ENCODE measurements around the gene NELFA.
A peak's percentile ranks its signal among the peaks of the same experiment; 100 is the strongest.

Gene NELFA

GRCh38 chr4:2008921-2009650, at the start of gene NELFA:
TSS of gene NELFA (minus strand) at chr4:2008974. CDS start at chr4:2008959, 15 bp downstream.
- DNase-seq (ENCODE audit: low spot score), result peak; percentile 93

- no peak for DNase-seq (ENCODE audit: low spot score)
These were observed 48.8 kb upstream of the NELFA start for GRCh38 chr4:2057382-2058065.

GRCh38 chr4:2054217-2054616, 45.4 kb upstream of the NELFA start:
- no peak for DNase-seq (ENCODE audit: low spot score)

GRCh38 chr4:2051086-2051485, 42.3 kb upstream of the NELFA start:
- DNase-seq (ENCODE audit: low spot score), result no peak

DNA sequence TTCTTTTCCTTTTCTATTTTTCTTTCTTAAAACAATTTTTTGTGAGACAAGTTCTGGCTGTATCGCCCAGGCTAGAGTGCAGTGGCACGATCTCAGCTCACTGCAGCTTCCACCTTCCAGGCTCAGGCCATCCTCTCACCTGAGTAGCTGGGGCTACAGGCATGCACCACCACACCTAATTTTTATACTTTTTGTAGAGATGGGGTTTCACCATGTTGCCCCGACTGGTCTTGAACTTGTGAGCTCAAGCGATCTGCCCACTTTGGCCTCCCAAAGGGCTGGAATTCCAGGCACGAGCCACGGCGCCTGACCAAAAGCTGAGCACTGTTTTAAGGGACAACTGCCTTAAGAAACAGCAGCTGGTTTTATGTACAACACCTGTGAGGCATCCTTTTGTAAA, 41.0 kb upstream of the NELFA start:
- DNase-seq (ENCODE audit: low spot score), result no peak

- DNase-seq (ENCODE audit: low spot score), result no peak
These were observed 40.6 kb upstream of the NELFA start for GRCh38 chr4:2049381-2049780.

- no peak for DNase-seq (ENCODE audit: low spot score)
These were observed 40.1 kb upstream of the NELFA start for GRCh38 chr4:2048831-2049230.

DNA sequence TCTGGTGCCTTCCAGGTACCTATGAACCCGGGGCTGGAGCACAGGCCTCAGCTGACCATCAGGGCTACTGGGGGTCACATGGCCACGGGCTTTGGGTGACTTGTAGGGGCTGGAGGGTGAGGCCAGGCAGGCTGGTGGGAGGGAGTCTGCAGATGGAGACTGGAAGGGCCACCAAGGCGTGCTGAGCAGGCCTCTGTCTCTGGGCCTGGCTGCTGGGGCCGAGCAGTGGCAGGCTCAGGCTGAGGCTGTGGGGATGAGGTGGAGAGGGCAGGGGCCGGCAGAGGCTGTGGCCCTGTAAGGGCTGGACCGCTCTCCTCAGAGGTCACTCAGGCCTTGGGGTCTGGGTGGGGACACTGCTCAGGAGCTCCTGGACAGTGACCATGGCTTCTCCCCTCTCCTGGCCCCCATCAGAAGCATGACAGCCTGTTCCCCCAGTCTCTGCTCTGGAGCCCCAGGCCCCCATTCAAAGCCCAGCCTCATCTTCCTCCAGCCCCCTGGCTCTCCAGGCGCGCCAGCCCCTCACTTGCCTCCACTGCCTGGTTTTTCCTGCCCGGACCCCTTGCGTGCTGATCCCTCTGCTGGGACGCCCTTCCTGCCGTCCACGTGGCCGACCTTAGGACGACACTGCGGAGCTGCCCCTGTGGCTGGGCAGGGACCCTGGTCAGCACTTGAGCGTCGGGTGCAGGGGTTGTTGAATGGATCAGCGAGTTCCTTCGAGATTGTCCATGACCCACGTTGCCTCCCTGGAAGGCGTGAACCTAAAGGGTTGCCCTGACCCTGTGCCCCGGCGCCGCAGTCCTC, 39.2 kb upstream of the NELFA start:
- DNase-seq (ENCODE audit: low spot score), result no peak

DNA sequence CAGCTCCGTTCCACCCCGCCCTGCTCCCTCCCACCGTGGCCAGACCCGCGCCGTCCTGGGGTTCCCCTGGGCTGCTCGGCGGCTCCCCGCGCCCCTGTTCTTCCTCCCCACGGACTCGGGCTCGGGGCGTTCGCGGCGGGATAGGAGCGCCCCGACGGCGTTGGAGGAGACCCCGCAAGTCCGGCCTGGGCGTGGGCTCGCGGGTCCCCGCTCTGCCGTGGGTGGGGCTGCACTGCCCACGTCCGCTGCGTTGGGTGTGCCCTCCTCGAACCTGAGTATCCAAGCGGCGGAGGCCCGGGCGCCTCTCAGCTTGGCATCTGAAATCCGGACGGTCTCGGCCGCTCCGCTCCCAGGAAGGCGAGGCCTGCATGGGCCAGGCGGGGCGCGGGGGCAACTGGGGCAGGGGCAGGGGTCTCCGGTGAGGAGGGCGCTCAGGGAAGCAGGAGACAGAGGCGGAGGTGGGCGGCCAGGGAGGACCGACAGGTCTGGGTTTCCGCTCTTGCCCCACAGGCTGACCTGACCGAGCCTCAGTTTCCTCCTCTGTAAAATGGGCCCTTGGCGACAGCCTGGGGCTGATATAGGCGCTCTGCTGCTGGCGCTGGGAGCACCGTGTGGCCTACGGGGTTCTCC, 38.4 kb upstream of the NELFA start:
- no peak for DNase-seq (ENCODE audit: low spot score)

- DNase-seq (ENCODE audit: low spot score), result no peak
These were observed 37.5 kb upstream of the NELFA start for GRCh38 chr4:2046031-2046961.

DNA sequence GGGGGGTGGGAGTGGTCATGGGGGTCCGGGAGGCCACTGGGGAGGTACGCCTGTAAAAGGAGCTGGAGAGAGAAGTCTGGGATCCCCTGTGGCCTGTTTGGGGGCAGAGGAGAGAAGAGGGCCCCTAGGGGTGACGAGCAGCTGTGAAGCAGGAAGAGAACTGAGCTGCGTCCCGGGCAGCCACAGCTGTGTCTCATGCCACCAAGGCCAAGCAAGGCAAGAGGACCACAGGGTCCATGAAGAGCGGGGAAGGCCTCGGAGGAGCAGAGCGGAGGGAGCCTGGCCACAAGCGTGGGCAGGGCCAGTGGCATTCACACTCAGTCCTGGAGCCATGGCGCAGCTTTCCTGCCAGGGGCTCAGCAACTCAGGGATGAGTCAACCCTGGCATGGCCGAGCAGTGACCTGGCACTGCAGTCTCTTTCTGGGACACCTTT, 36.8 kb upstream of the NELFA start:
- no peak for DNase-seq (ENCODE audit: low spot score)

DNA sequence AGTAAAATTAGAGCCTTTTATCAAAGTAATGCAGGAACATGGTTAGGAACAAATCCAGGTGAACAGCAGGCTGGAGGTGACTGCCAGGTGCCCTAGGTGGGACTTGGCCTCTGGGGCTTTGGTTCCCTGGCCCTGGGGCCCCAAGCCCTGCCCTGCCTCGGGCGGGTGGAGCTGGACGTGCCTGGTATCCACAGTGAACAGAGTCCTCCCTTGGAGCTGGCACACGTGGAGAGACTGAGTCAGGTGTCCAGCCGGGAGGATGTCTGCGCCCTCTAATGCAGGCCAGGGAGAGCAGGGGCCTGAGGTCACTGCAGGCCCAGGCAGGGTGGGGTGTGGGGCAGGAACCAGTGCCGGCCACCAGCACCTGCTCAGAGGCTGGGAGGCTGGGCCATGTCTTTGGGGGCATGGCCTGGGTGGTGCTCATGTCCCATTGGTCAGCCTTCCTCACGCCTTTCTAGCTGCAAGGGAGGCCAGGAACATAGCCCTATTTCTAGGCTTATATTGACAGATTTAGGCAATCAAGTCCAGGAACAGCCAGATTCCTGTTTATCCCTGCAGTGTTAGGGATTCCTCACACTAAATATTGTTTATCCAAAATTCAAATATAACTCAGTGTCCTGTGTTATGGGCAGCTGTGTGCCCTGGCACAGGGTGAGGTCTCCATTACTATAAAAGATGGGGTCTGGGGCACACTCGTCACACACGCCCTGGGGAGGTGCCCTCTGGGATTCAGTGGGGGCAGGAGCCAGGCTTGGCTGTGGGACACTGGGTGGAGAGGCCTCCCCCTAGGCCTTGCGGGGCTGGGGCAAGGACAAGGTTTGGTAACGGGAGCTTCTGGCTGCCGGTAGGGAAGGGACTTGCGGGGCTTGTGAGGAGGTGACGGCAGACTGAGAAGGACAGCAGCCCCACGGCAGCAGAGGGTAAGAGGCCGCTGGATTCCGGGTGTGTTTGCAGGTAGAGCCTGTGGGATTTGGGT, 36.1 kb upstream of the NELFA start:
- no peak for DNase-seq (ENCODE audit: low spot score)

DNA sequence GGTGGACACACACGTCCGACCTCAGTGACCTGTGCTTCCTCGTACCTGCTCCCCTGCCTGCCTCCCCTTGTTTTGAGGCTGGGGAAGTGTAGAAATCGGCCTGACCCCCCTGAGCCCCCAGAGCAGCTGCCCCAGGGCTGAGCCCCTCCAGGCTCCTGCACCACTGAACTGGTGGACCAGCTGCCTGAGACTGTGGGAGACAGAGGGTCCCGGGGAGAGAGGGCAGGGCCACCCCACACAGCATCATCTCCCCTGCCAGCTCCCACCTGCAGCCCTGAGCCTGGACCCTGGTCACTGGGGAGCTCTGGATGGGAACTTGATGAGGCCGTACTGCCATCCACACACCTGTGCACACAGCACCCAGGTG, 35.3 kb upstream of the NELFA start:
- no peak for DNase-seq (ENCODE audit: low spot score)

DNA sequence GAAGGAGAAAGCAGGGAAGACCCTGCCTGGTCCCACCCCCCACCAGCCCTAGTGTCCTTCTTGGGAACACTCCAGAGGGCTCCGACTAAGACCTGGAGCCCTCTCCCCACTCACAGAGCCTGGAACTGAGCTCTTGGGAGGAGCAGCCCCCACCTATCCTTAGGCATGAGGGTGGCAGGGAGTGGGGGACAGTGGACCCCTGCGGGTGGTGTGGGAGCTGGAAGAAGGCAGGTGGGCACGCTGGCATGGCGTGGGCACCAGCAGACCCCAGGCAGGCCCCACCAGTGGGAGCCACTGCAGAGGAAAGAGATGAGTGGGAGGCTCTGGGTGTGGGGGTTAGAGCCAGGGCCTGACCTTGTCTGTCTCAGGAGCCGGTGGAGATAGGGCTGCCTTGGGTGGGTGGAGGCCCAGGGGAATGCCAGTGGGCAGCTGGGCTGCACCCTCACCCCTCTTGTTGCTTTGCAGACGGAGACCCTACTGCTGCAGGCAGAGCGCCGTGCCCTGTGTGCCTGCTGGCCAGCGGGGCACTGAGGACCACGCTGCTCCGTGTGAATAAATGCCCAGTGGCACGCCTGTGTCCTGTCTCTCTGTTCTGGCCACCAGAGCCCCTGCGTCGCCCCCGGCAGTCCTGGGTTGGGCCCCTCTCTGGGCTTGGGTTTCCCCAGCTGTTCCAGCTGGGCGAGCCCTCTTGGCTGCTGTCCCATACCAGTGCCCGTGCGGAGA, 34.8 kb upstream of the NELFA start:
- no peak for DNase-seq (ENCODE audit: low spot score)

DNA sequence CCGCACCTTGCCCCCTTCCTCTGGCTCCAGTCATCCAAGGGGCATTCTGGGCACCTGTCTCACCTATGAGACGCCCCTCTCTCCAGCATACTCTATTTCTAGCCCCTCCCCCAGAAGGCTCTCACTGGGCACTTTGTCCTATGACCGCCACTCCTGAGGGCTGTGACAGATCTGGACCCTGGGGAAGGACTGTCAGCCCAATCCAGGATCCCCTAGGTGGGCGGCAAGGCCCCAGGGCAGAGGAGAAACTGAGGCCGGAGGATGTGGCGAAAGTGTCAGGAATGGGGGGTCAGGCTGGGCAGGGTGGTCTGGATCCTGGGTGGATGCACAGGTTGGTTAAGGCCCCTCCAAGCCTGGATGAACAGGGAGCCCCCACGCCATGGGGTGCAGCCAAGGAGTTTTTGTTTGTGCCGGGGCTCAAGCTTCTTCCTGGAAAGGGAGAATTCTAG, 34.2 kb upstream of the NELFA start:
- DNase-seq (ENCODE audit: low spot score), result no peak

- peak; percentile 66 for DNase-seq (ENCODE audit: low spot score)
These were observed 33.6 kb upstream of the NELFA start for GRCh38 chr4:2042204-2042946.

- DNase-seq (ENCODE audit: low spot score), result peak; percentile 91
These were observed 32.7 kb upstream of the NELFA start for GRCh38 chr4:2041239-2042130.
